HL-60 (cell line): ENCODE data around the gene MEST.

Experiments
- CTCF ChIP-seq: IDR thresholded peaks from one replicate; pipeline ENCODE4 v1.5.1; 2011; ENCODE audit warnings: low read length, control low read depth, inconsistent platforms; ENCODE audit not compliant: insufficient read depth
- GABPA ChIP-seq: IDR thresholded peaks from 2 replicates; pipeline ENCODE4 v1.6.1; 2012; ENCODE audit warnings: low read depth
- POLR2AphosphoS5 ChIP-seq: IDR thresholded peaks from 2 replicates; pipeline ENCODE4 v1.6.1; 2012; ENCODE audit warnings: low read depth
- REST ChIP-seq: IDR thresholded peaks from 2 replicates; pipeline ENCODE4 v1.6.1; 2012; ENCODE audit warnings: low read depth; ENCODE audit not compliant: insufficient replicate concordance
- SPI1 ChIP-seq: IDR thresholded peaks from 2 replicates; pipeline ENCODE4 v1.6.1; 2012; ENCODE audit warnings: low read depth, mild to moderate bottlenecking, borderline replicate concordance

- TF ChIP-seq CTCF: no peak
- no peak for TF ChIP-seq POLR2AphosphoS5
- no peak for TF ChIP-seq REST
- no peak for TF ChIP-seq GABPA
- TF ChIP-seq SPI1: no peak
Observed at GRCh38 chr7:130463553-130464434, 28.1 kb upstream of the MEST start.
